Kidney epithelial cell (primary cell): ENCODE results near the gene CNTN5. TPM values are rescaled to one million over a fixed set of nuclear protein-coding genes. Genes with fewer than 3 reads are reported as not detected.

Source experiments
- DNase-seq: peaks from one replicate; pipeline ENCODE4 v3.0.0-alpha.2; 2010; ENCODE audit warnings: low read depth
- H3K27me3 ChIP-seq: 2 replicates; pipeline ENCODE4 v1.6.0; 2011; ENCODE audit warnings: low read length; ENCODE audit not compliant: control insufficient read depth, insufficient read depth
- H3K36me3 ChIP-seq: 2 replicates; pipeline ENCODE4 v1.5.1; 2011; ENCODE audit warnings: low read length; ENCODE audit not compliant: control insufficient read depth, insufficient read depth
- H3K4me3 ChIP-seq: 2 replicates; pipeline ENCODE4 v1.5.1; 2011; ENCODE audit warnings: low read depth, mild to moderate bottlenecking, control low read depth, low read length
- CTCF ChIP-seq: IDR thresholded peaks from 2 replicates; pipeline ENCODE4 v1.5.1; 2011; ENCODE audit warnings: mild to moderate bottlenecking, moderate library complexity, low read length, control low read depth, inconsistent platforms; ENCODE audit not compliant: insufficient read depth, poor library complexity, severe bottlenecking
- total RNA-seq: library from RNA; depleted of rRNA; stranded (reverse); fragments of >200 nt; gene quantifications from 2 replicates; pipeline ENCODE4 v1.2.3, GENCODE V29; 2015

The CNTN5 gene
- total RNA-seq, 1 donor from 2014 or later, result 0.29 TPM

GRCh38 chr11:99881610-99882009 is 860.9 kb downstream of the CNTN5 start:
- no peak overlapping the region for H3K4me3 ChIP-seq
- DNase-seq, result no peak
- no peaks in the 10 kb centered on the region for H3K36me3 ChIP-seq
- no peaks in the 10 kb centered on the region for H3K27me3 ChIP-seq
- TF ChIP-seq CTCF, result no peak

GRCh38 chr11:99884750-99885149 is 864.0 kb downstream of the CNTN5 start:
- no peaks in the 10 kb centered on the region for H3K36me3 ChIP-seq
- no peak for DNase-seq
- no peak overlapping the region for H3K4me3 ChIP-seq
- TF ChIP-seq CTCF, result no peak
- H3K27me3 ChIP-seq, result no peaks in the 10 kb centered on the region

GRCh38 chr11:99887481-99887880 is 866.7 kb downstream of the CNTN5 start:
- TF ChIP-seq CTCF, result no peak
- no peaks in the 10 kb centered on the region for H3K27me3 ChIP-seq
- no peaks in the 10 kb centered on the region for H3K36me3 ChIP-seq
- no peak overlapping the region for H3K4me3 ChIP-seq
- no peak for DNase-seq

GRCh38 chr11:99893811-99894210 is 873.1 kb downstream of the CNTN5 start:
- H3K27me3 ChIP-seq, result no peaks in the 10 kb centered on the region
- no peak for DNase-seq
- no peaks in the 10 kb centered on the region for H3K36me3 ChIP-seq
- TF ChIP-seq CTCF, result no peak
- H3K4me3 ChIP-seq, result no peak overlapping the region

GRCh38 chr11:99901175-99901574 is 880.4 kb downstream of the CNTN5 start:
- H3K4me3 ChIP-seq, result no peak overlapping the region
- DNase-seq, result no peak
- TF ChIP-seq CTCF, result no peak
- H3K36me3 ChIP-seq, result no peaks in the 10 kb centered on the region
- no peaks in the 10 kb centered on the region for H3K27me3 ChIP-seq

- TF ChIP-seq CTCF, result no peak
- Histone ChIP-seq H3K4me3 (no peak overlapping the region), H3K36me3 (no peaks in the 10 kb centered on the region), H3K27me3 (no peaks in the 10 kb centered on the region)
- no peak for DNase-seq
These were observed 890.4 kb downstream of the CNTN5 start for GRCh38 chr11:99911116-99911515.
